Caco-2 (cell line): ENCODE measurements around the gene CD9. TPM values are rescaled to one million over a fixed set of nuclear protein-coding genes. Genes with fewer than 3 reads are reported as not detected.
A peak's percentile ranks its signal among the peaks of the same experiment; 100 is the strongest.

ENCODE experiments used
- BruUV-seq: library from RNA; stranded (reverse); fragments of 400-500 nt; replicated peaks from 2 replicates; lab custom pipeline; 2021; lab: Mats Ljungman, UMichigan
- CTCF ChIA-PET: fragments of 300-600 bp; sonication (Branson Sonifier 250); formaldehyde crosslinking; loops from one replicate; lab custom pipeline; 2022; ENCODE audit warnings: antibody characterized with exemption; lab: Charles Lee
- POLR2A ChIA-PET: fragments of 300-600 bp; sonication (Branson Sonifier 250); formaldehyde crosslinking; loops from one replicate; lab custom pipeline; 2022; ENCODE audit warnings: antibody characterized with exemption; lab: Charles Lee
- DNase-seq, 2 experiments: peaks; one replicate each; pipeline versions ENCODE4 v3.0.0 to v3.0.0-alpha.2; 2020 to 2022
- H3K27me3 ChIP-seq: replicated peaks from 2 replicates; pipeline ENCODE4 v1.6.0; 2011; ENCODE audit warnings: low read length; ENCODE audit not compliant: control insufficient read depth, insufficient read depth
- H3K36me3 ChIP-seq: 2 replicates; pipeline ENCODE4 v1.5.1; 2011; ENCODE audit warnings: low read length; ENCODE audit not compliant: control insufficient read depth, insufficient read depth
- H3K4me1 ChIP-seq: fragments of 250-450 bp; sonication (Bioruptor Pico); 2 replicates; pipeline ENCODE4 v1.5.1; 2020; ENCODE audit warnings: mild to moderate bottlenecking
- H3K4me3 ChIP-seq: 2 replicates; pipeline ENCODE4 v1.5.1; 2011; ENCODE audit warnings: low read depth, mild to moderate bottlenecking, control low read depth, low read length
- H3K9me3 ChIP-seq: fragments of 250-450 bp; sonication (Bioruptor Pico); 2 replicates; pipeline ENCODE4 v1.5.1; 2020; ENCODE audit warnings: mild to moderate bottlenecking, moderate library complexity
- H3K27ac Mint-ChIP-seq: one replicate; pipeline ENCODE4 v1.8.0; 2022; ENCODE audit warnings: mixed read lengths; ENCODE audit not compliant: unreplicated experiment
- H3K27me3 Mint-ChIP-seq: one replicate; pipeline ENCODE4 v1.8.0; 2022; ENCODE audit warnings: mixed read lengths; ENCODE audit not compliant: insufficient read depth, unreplicated experiment
- H3K36me3 Mint-ChIP-seq: one replicate; pipeline ENCODE4 v1.8.0; 2022; ENCODE audit warnings: mild to moderate bottlenecking, mixed read lengths; ENCODE audit not compliant: insufficient read depth, unreplicated experiment
- H3K4me1 Mint-ChIP-seq: one replicate; pipeline ENCODE4 v1.8.0; 2022; ENCODE audit warnings: low read depth, mixed read lengths; ENCODE audit not compliant: unreplicated experiment
- H3K4me3 Mint-ChIP-seq: one replicate; pipeline ENCODE4 v1.8.0; 2022; ENCODE audit warnings: mild to moderate bottlenecking, moderate library complexity, mixed read lengths; ENCODE audit not compliant: unreplicated experiment
- H3K9me3 Mint-ChIP-seq: one replicate; pipeline ENCODE4 v1.8.0; 2022; ENCODE audit warnings: mixed read lengths; ENCODE audit not compliant: unreplicated experiment
- intact Hi-C: fragments of 100-400 bp; cut with micrococcal nuclease; formaldehyde crosslinking; loops from one replicate; pipeline ENCODE4 v1.10.0; 2022; ENCODE audit not compliant: unreplicated experiment
- total RNA-seq: library from RNA; stranded (reverse); gene quantifications from 2 replicates; pipeline ENCODE4 v1.2.3, GENCODE V29; 2022
- TF ChIP-seq, protein P1 (sequence below), 2 experiments: fragments of 200-600 bp in 1 of 2; IDR thresholded peaks; 1 replicate in 1 of 2; 2 replicates in 1 of 2; pipeline versions ENCODE4 v1.5.1 to v1.8.0; 2011 to 2022; ENCODE audit warnings: antibody characterized with exemption in 1 of 2, control low read depth in 1 of 2, inconsistent platforms in 1 of 2, low read depth in 1 of 2, low read length in 1 of 2, mild to moderate bottlenecking in 1 of 2, moderate library complexity in 1 of 2; ENCODE audit not compliant: insufficient read depth in 1 of 2, severe bottlenecking in 1 of 2, unreplicated experiment in 1 of 2

Gene CD9
- total RNA-seq, 1 experiment from 2014 or later, result 170 TPM

DNA sequence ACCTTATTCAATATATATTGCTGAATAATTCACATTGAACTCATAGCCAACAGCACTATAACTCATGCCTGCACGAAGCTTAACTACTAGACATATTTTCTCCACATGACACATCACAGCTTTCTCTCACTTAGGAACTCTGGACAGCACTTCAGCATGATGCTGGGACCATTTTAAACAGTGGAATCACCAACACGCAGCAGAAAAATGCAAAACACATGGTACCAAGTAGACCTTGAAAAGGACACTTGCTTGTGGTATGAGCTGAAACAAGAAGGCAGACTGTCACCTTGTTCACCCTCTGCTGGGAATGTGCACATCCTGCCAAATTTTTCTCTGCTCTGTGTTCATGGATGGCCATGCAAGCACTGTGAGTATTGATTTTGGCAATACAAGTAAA lies 34.8 kb upstream of the CD9 start:
- no peaks in the 10 kb centered on the region for H3K27me3 ChIP-seq
- Mint-ChIP-seq H3K27me3 (no peaks in the 10 kb centered on the region), H3K4me3 (no peak overlapping the region), H3K36me3 (no peaks in the 10 kb centered on the region), H3K9me3 (no peaks in the 10 kb centered on the region), H3K27ac (no peak overlapping the region), H3K4me1 (peaks cover 10% of the 10 kb centered on the region)
- no TSS peak for BruUV-seq
- H3K4me1 ChIP-seq, result peaks cover 16% of the 10 kb centered on the region
- H3K9me3 ChIP-seq, result no peaks in the 10 kb centered on the region
- TF ChIP-seq, protein P1, sequence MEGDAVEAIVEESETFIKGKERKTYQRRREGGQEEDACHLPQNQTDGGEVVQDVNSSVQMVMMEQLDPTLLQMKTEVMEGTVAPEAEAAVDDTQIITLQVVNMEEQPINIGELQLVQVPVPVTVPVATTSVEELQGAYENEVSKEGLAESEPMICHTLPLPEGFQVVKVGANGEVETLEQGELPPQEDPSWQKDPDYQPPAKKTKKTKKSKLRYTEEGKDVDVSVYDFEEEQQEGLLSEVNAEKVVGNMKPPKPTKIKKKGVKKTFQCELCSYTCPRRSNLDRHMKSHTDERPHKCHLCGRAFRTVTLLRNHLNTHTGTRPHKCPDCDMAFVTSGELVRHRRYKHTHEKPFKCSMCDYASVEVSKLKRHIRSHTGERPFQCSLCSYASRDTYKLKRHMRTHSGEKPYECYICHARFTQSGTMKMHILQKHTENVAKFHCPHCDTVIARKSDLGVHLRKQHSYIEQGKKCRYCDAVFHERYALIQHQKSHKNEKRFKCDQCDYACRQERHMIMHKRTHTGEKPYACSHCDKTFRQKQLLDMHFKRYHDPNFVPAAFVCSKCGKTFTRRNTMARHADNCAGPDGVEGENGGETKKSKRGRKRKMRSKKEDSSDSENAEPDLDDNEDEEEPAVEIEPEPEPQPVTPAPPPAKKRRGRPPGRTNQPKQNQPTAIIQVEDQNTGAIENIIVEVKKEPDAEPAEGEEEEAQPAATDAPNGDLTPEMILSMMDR (IDR thresholded peaks at IDR 0.05; ENCODE audit: insufficient read depth in 1 of 2, low read depth in 1 of 2, low read length in 1 of 2, severe bottlenecking in 1 of 2, unreplicated experiment in 1 of 2), result no peak
- intact Hi-C loops, result no loop called here
- H3K4me3 ChIP-seq, result no peak overlapping the region
- no peak for DNase-seq
- POLR2A ChIA-PET, result interaction anchor here (0.5 kb wide), 1 partner anchor 29 kb away, joined by 3 read pairs; no protein-coding TSS in a partner anchor
- H3K36me3 ChIP-seq, result no peaks in the 10 kb centered on the region
- CTCF ChIA-PET, result no interaction called here

DNA sequence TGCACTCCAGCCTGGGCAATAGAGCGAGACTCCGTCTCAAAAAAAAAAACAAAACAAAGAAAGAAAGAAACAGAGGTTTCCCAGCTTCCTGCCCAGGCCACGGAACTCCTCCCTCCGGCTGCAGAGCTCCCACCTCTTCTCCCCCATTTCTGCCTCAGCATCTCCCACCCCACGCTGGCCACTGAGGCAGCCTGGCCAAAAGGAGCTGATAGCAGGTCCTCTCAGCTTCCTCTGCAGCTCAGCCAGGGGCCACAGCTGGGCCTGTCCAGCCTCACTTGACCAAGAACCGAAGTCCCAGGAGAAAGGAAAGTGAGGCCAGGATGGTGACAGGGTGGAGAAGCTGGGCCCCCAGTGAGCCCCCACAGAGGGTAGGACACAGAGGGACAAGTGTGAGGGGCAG lies 33.4 kb upstream of the CD9 start:
- H3K4me1 Mint-ChIP-seq, result peaks cover 10% of the 10 kb centered on the region
- BruUV-seq, result no TSS peak
- peaks cover 16% of the 10 kb centered on the region for H3K4me1 ChIP-seq
- ChIA-PET CTCF (no interaction called here), POLR2A (no interaction called here)
- H3K4me3 ChIP-seq, result no peak overlapping the region
- intact Hi-C loops, result no loop called here
- H3K4me3 Mint-ChIP-seq, result no peak overlapping the region
- no peaks in the 10 kb centered on the region for H3K36me3 Mint-ChIP-seq
- TF ChIP-seq, protein P1 (IDR thresholded peaks at IDR 0.05; ENCODE audit: insufficient read depth in 1 of 2, low read depth in 1 of 2, low read length in 1 of 2, severe bottlenecking in 1 of 2, unreplicated experiment in 1 of 2), result no peak
- no peaks in the 10 kb centered on the region for H3K36me3 ChIP-seq
- H3K27ac Mint-ChIP-seq, result peak overlapping the region; percentile 17
- no peak for DNase-seq
- no peaks in the 10 kb centered on the region for H3K9me3 Mint-ChIP-seq
- H3K27me3 ChIP-seq, result no peaks in the 10 kb centered on the region
- no peaks in the 10 kb centered on the region for H3K9me3 ChIP-seq
- H3K27me3 Mint-ChIP-seq, result no peaks in the 10 kb centered on the region

DNA sequence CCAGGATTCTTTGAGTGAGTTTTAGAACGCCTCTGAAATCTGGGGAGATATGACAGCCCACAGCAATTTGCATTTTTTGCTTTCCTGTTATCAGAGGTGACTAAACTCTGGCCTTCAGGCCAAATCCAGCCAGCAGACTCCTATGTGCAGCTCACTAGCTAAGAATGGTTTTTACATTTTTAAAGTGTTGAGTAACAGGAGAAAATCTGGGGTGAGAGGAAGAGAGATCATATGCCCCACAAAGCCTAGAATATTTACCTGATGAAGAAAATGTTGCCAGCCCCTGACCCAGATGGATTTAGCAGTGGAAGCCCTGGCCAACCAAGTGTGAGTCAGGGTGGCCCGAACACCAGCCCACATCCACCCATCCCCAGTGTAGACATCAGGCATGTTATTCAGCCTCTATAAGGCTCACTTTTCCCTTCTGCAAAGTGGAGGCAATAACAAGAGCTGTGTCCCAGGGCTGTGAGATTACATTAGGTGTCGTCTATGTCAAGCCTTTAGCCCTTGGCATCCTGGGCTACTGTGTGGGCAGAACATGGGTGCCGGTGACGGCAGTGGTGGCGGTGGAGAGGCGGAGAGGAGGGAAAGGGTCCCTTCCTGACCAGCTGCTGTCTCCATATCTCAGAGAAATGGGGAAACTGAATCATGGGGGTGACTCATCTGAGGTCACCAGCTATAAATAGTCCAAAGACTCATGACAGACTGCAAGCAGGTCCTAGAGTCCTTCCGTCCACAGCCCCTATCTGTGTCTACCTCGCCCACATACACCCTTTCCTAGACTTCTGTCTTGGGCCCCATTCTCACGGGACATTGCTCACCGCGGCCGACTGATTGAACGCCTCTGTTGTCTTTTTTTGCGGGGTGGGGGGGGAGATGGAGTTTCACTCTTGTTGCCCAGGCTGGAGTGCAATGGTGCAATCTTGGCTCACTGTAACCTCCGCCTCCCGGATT lies 32.6 kb upstream of the CD9 start:
- ChIA-PET CTCF (interaction anchor here (0.9 to 1.1 kb wide), 3 partner anchors 28 to 114 kb away, joined by 3 to 4 read pairs (median 3); no protein-coding TSS in a partner anchor), POLR2A (no interaction called here)
- H3K27me3 Mint-ChIP-seq, result no peaks in the 10 kb centered on the region
- H3K9me3 Mint-ChIP-seq, result no peaks in the 10 kb centered on the region
- H3K4me3 ChIP-seq, result no peak overlapping the region
- H3K27me3 ChIP-seq, result no peaks in the 10 kb centered on the region
- H3K36me3 ChIP-seq, result no peaks in the 10 kb centered on the region
- no peaks in the 10 kb centered on the region for H3K36me3 Mint-ChIP-seq
- no peak overlapping the region for H3K4me3 Mint-ChIP-seq
- TF ChIP-seq, protein P1 (IDR thresholded peaks at IDR 0.05; ENCODE audit: insufficient read depth in 1 of 2, low read depth in 1 of 2, low read length in 1 of 2, severe bottlenecking in 1 of 2, unreplicated experiment in 1 of 2), result no peak
- no peak for DNase-seq
- peaks cover 16% of the 10 kb centered on the region for H3K4me1 ChIP-seq
- intact Hi-C loops, result no loop called here
- BruUV-seq, result no TSS peak
- no peaks in the 10 kb centered on the region for H3K9me3 ChIP-seq
- H3K4me1 Mint-ChIP-seq, result peaks cover 10% of the 10 kb centered on the region
- H3K27ac Mint-ChIP-seq, result peak overlapping the region; percentile 17
